ENCODE data around the gene GIPC2.
"Not testable (repeated sequence)": the region's sequence is repeated elsewhere in the genome, so short reads cannot be mapped to it uniquely, and the experiment has no call there.

GIPC2 gene

DNA sequence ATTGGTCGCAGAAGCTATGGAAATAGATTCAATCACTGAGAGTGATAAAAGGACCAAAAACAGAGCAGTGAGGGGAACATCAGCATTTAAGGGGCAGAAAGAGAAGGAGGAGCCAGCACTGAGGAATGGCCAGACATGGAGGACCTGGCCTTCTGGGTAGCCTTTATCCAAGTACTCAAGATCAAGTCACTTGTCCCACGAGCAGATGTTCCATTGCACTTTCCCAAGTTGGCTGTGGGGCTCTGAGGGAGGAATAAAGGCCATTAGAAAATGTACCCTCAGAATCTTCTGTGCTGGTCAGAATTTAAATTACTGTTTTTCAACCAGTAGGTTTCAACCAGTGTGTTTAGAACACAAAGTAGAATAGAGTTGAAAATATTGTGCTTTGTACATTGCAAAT lies 55.3 kb downstream of the GIPC2 start:
- no peak for DNase-seq

GRCh38 chr1:78101514-78101913 lies 55.7 kb downstream of the GIPC2 start:
- DNase-seq, result no peak

GRCh38 chr1:78102082-78102481 lies 56.3 kb downstream of the GIPC2 start:
- DNase-seq, result no peak

DNA sequence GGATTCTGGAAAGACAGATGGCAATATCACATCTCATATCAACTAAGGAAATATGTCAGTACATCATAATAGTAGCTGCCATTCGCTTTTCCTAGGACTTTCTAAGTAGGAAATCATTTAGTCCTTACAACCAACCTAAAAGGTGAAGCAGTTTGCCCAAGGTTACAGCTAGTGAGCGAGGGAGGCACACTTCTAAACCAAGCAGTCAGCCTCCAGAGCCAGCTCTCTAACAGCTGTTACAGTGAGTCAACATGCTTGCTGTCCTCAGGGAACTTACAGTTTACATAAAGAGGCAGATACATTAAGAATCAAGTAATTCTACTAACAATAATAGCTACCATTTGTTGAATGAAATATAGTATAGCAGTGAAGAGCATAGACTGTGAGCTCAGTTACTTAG lies 57.1 kb downstream of the GIPC2 start:
- no peak for DNase-seq

DNA sequence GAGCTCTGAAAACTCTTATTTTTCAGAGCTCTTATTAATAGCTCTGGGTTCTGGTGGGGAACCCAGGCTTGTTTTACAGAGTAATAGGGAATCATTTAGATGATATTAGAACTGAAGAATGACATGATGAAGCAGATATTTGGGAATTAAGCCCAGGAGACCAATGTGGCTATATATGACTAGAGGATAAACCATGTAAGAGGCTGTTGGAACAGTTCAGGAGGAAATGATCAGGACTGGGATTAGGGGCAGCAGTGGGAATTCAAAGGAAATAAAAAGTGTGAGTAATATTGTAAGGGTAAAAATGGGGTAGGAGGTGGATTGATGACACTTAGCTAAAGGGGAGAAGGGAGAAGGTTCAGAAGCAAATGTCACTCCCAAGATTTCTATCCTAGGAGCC lies 58.6 kb downstream of the GIPC2 start:
- no peak for DNase-seq

- not testable (repeated sequence) for DNase-seq
These were observed 63.9 kb downstream of the GIPC2 start for GRCh38 chr1:78109659-78110058.

GRCh38 chr1:78113156-78113916 lies 67.6 kb downstream of the GIPC2 start:
- no peak for DNase-seq

DNA sequence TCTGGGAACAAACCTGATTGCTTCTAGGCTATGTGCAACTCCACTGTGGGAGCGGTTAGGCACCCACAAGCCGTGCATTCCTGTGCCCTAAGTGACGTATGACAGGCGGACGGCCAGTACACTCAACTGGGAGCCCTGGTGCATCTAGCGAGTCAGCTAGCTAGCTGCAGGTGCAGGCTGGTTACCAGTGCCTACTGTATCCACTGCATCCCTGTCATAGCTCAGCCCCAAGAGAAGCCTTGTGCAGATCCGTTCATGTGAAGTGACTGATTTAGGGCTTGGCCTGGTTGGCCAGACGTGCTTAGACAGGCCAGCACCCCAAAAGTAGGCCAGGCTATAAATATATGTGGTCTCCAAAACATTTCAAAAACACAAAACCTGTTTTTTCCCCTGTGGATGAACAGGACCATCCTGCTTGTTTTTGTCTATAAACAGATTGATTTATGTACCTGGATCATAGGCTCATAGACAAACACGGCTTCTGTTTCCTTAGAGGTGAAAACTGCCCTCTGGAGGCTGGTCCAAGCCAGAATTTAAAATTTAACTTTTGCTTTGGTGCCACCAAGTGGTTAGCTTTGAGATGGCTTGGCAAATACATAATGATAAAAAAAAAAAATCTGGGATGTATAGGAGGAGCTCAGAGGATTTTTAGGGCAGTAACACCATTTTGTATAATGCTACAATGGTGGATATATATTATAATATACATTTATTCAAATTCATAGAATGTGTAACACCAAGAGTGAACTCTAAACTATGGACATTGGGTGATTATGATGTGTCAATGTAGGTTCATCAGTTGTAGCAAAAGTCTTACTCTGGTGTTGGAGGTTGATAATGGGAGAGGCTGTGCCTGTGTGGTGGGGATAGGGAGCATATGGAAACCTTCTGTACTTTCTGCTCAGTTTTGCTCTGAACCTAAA lies 68.5 kb downstream of the GIPC2 start:
- DNase-seq, result peak; percentile 40

DNA sequence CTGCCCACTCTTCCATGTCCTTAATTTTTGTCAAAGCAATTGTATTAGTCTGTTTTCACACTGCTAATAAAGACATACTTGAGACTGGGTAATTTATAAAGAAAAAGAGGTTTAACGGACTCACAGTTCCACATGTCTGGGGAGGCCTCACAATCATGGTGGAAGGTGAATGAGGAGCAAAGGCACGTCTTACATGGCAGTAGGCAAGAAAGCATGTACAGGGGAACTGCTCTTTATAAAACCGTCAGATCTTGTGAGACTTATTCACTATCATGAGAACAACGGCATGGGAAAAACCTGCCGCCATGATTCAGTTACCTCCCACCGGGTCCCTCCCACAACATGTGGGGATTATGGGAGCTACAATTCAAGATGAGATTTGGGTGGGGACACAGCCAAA lies 74.7 kb downstream of the GIPC2 start:
- DNase-seq, result not testable (repeated sequence)

GRCh38 chr1:78121710-78122109 lies 75.9 kb downstream of the GIPC2 start:
- no peak for DNase-seq

DNA sequence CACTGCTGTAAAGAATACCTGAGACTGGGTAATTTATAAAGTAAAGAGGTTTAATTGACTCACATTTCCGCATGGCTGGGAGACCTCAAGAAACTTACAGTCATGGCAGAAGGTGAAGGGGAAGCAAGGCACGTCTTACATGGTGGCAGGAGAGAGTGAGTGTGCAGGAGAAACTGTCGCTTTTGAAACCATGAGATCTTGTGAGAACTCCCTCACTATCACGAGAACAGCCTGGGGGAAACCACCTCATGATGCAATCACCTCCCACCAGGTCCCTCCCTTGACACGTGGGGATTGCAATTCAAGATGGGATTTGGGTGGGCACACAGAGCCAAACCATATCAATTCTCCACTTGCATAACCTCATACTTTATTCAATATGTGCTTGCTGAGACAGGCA lies 76.6 kb downstream of the GIPC2 start:
- DNase-seq, result no peak

- DNase-seq, result no peak
These were observed 80.7 kb downstream of the GIPC2 start for GRCh38 chr1:78126506-78126905.

DNA sequence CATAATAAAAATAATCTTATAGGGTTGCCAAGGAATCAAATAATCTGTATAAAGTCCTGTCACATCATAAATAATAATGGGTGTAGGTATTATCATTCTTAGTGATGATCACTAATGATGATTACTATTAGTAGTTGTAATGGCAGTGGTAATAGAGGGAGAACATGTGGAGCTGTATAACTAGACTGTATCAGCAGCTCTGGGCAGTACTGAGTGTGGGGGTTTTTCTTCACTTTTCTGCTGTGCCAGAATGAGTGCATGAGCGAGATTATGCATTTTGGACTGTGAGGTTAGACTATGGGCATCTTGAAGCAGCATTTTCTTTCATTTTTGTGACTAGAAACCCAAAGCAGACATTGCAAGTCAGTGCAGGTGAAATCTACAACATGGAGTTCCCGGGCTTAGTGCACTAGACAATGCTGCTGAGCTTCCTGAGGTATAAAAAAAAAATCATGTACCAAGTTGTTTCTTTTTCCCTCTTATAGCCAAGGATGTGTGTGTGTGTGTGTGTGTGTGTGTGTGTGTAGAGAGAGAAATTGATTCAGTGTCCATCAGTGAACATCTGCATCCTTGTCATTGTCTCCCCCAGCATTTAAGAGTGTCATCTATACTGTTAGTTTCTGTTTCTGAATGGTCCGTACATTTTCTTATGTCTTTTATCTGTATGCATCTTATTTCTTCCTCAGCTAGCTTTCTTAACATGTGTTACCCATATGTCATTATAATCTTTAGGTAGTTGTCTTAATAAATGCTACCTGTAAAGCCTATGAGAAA lies 86.6 kb downstream of the GIPC2 start:
- no peak for DNase-seq

DNA sequence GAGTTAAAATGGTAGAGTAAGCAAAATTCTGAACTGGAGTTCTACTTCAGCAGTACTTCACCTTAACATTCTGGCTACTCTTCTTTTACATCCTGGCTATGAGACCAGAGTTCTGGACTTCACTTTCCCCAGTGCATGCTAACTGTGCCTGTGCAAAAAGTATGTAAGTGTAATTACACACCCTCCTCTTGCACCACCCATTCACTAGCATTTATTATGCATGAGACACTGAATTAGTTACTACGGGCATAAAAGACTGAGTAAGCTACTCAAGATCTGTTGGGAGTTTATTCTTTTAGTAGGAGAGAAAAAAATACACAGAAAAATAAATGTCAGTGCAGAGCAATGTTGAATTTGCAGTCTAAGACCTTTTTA lies 87.2 kb downstream of the GIPC2 start:
- DNase-seq, result no peak

DNA sequence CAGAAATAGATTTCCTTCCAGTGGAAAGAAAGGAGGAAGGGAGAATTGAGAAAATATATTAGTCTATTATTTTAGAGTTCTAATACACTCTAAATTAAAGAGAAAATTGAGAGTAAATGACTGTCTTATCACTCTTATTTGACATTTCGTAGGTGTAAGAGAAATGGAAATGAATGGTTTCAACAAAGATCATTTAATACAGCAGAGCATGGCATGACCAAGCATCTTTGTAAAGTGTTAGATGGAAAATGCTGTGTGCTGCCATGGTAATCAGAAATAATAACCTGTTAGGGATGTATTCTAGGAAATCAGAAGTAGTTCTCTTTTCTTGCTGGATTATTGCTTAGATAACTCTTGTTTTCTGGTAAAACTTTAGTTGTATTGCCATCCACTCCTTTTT lies 90.9 kb downstream of the GIPC2 start:
- no peak for DNase-seq

- no peak for DNase-seq
These were observed 95.9 kb downstream of the GIPC2 start for GRCh38 chr1:78141531-78142231.

DNA sequence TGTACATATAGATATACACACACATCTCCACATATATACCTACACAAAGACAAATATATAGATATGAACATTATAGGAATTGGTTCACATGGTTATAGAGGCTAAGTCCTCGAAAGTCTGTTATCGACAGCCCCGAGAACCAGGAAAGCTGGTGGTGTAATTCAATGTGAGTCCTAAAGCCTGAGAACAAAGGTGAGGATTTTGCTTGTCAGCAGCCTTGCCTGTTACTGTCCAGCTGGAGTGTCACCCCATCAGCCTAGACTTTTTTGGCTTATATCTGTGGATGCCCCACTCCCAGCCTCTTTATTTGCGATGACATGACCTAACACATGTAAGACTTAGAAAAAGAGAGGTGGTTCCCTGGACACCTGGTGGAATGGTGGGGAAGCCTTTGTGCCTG lies 97.0 kb downstream of the GIPC2 start:
- no peak for DNase-seq

- DNase-seq, result no peak
These were observed 97.4 kb downstream of the GIPC2 start for GRCh38 chr1:78143152-78143551.

DNA sequence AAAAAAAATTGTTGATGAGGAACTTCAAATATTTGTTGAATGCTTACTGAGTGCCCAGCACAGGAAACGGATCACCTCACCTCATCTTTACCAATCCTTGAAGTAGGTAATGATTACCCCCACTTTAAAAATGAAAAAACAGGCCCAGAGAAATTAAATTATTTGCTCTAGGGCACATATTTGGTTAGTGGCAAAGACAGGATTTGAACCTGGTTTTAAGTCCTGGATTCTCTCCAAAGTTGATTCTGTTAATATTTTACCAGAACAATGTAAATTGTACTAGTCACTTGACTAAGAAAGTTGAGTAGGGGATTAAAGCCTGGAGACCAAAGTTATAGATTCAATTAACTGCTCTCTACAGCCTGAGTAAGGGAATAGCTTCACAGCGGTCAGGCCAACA lies 97.9 kb downstream of the GIPC2 start:
- DNase-seq, result no peak

DNA sequence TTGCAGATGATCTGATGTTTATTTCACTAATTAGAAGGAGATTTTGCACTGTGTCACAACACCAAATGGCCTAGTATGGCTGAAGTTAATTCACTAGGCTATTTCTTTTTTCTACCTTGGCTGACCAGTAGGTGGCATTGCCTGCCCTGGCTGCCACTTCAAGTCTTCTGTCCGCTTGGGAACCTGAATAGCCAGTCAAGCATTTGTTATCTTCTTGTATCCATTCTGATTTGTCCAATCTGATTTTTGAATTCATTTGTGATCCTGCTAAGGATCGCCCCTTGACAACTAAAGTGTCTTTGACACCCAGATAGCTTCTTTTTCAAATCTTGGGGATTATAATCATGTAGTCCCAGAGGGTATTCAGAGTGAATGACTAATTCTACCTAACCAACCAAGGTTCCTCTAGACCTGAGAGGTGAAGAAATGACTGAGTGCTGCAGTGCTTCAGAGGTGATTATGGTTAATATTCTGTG lies 99.4 kb downstream of the GIPC2 start:
- peak; percentile 11 for DNase-seq

DNA sequence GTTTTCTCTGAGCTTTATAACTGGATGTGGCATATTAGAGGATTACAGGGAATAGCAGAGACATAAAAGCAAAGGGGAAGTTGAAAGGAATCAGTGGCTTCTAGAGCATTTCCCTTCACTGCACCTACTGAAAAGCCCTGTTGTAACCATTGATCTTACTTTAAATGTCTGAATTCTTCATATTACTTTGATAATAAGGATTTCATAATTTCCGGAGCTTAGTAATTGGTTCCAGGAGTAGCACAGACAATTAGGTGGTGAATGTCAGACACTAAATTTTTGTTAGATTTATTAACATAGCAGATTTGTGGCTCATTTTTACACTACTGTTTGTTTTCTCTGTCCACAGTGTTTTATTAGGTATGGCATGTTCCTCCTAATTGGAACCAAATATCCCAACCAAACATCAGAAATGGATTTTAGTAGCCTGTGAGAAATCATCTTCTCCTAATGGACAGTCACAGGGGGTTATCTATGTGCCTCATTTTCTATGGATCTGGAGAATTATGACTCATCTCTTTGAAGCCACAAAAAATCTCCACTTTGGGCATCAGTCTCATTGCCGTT lies 100.5 kb downstream of the GIPC2 start:
- no peak for DNase-seq

DNA sequence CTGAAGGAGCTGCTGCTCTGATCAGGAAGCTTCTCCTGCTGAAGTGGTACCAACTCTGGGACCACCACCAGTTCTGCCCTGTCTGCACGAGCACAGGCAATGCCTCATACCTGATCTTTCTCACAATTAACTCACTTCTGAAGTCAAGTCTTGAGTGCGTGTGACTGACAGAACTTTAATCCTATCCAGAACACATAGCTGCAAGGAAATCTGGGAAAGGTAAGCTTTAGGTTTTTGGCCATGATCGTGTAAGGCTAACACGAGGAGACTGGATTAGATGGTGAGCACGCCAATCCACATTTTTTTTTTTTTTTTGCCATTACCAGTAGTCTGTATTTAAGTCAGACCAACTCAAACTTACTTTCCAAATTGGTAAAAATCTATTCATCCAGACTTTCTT lies 101.3 kb downstream of the GIPC2 start:
- no peak for DNase-seq
